Measurements from ENCODE around the gene RIN3.

RIN3 gene

GRCh38 chr14:92582706-92583452 lies 69.3 kb downstream of the RIN3 start:
- DNase-seq = no peak

GRCh38 chr14:92584220-92584619 lies 70.6 kb downstream of the RIN3 start:
- no peak for DNase-seq

- DNase-seq = no peak
Observed at GRCh38 chr14:92584816-92585215, 71.2 kb downstream of the RIN3 start.

GRCh38 chr14:92585981-92586937 lies 72.7 kb downstream of the RIN3 start:
- DNase-seq = no peak

- DNase-seq = no peak
Observed at GRCh38 chr14:92586963-92587699, 73.5 kb downstream of the RIN3 start.

GRCh38 chr14:92587700-92588085 lies 74.1 kb downstream of the RIN3 start:
- DNase-seq = no peak

DNA sequence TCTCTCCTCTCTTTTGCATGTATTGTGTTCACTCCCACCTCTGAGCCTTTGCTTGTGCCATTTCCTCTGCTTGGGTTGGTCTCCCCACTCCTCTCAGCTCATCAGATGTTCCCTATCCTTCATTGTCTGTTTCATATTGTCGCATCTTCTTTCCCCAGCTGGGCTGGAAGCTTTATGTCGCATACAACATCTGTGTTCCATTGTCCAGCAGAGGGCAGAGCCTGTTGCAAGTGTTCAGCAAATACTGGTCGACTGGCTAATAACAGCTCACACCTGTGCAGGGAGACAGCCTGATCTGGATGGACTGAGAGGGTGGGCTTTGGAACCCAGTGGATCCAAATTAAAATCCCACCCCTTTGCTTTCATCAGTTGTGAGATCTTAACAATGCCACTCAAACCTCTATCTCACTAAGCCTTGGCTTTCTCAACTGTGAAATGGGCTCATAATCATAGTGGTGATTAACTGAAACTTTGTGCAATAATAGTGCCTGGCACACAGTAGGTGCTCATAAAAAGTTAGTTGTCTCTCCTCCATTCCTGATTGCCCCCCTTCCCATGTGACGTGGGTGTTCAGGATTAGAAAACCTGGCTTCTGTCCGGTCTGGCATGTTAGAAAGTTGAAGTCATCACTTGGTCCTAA lies 75.8 kb downstream of the RIN3 start:
- DNase-seq = no peak

DNA sequence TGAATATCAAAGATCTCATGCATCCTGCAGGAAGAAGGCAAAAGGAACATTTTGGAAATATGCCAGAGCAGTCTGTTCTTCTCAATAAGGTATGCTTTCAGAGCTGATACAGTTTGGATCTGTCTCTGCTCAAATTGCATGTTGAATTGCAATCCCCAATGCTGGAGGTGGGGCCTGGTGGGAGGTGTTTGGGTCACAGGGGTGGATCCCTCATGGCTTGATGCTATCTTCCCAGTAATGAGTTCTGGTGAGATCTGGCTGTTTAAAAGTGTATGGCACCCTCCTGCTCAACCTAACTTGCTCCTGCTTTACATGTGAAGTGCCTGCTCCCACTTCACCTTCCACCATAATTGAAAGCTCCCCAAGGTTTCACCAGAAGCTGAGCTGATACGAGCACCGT lies 76.6 kb downstream of the RIN3 start:
- DNase-seq = no peak

GRCh38 chr14:92590941-92591340 lies 77.4 kb downstream of the RIN3 start:
- no peak for DNase-seq

DNA sequence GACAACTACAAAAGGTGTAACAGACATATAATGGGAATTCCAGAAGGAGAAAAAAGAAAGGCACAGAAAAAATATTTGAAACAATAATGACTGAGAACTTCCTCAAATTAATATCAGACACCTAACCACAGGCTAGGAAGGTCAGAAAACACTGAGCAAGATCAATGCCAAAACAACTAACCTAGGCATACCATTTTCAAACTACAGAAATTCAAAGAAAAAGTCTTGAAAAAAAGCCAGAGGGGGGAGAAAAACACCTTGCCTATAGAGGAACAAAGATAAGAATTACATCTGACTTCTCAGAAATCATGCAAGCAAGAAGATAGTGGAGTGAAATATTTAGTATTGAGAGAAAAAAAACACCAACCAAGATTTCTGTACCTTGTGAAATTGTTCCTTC lies 77.8 kb downstream of the RIN3 start:
- DNase-seq = no peak

DNA sequence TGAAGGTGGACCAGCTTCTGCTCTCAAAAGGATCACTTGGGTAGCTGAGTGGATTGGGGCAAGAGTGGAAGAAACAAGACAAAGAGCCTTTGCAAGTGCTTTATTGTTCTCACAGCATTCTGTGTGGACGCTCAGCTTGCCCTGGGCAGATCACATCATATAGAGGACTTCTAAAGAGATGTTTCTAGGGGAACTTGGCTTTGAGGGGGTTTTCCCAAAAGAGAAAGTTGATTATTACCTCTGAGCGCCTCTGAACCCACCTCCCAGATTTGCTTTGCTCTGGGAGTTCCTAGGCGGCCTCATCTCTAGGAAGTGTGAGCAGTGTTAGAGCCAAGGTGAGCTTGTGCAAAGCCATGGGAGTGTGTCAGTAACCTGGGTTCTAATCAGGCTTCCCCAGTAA lies 81.7 kb downstream of the RIN3 start:
- no peak for DNase-seq

GRCh38 chr14:92596331-92596907 lies 82.8 kb downstream of the RIN3 start:
- DNase-seq = no peak

GRCh38 chr14:92597906-92598905 lies 84.6 kb downstream of the RIN3 start:
- DNase-seq = no peak

GRCh38 chr14:92599811-92600210 lies 86.2 kb downstream of the RIN3 start:
- DNase-seq = no peak

DNA sequence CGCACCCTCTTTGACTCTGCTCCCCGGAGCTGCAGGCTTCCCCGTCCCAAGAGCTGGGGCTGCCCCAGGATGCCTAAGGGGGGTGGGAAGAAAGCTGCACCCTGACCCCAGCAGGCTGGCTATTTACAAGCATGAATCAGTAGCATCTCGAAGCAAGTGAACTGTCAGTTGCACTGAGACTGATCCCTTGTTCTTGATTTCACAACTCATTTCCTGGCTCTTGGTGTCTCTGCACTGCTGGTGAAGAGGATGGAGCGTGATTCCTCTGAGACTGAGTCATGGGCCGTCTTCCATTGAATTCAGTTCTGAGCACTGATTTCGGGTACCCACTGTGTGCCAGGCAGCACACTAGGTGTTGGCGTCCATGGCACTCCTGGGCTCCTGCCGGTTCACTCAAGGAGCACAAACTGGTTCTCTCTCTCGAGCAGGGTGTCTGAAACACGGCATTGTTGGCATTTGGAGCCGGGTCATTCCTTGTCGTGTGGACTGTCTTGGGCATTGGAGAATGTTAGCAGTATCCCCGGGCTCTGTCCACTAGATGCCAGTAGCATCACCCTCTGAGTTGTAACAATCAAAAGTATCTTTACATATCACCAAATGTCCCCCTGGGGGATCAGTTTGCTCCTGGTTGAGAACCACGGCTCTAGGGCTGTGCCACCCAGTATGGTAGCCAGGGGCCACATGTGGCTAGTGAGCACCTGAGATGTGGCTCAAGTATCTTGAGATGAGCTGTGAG lies 86.9 kb downstream of the RIN3 start:
- DNase-seq = no peak

DNA sequence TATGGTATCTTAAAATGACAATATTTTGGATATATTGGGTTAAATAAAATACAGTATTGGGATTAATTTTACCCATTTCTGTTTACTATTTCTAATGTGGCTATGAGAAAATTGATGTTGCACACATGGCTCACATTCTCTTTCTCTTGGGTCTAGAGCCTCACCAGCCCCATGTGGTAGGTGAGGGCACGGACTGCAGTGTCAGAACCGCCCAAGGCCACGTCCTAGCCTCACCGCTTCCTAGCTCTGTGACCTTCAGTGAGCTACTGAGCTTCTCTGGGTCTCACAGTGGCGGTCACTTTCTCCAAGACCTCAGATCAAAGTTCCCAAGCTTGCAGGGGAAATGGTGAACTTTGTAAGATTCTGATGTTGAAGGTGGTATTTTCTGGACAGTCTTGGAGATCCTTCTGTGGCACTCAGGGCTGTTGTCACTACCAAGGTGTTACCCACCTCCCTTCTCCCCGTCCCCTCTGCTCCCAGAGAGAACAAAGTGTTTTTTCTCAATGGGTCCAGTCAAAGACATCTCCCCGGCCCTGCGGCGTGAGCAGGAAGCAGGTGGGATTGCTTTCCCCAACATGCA lies 87.6 kb downstream of the RIN3 start:
- no peak for DNase-seq

DNA sequence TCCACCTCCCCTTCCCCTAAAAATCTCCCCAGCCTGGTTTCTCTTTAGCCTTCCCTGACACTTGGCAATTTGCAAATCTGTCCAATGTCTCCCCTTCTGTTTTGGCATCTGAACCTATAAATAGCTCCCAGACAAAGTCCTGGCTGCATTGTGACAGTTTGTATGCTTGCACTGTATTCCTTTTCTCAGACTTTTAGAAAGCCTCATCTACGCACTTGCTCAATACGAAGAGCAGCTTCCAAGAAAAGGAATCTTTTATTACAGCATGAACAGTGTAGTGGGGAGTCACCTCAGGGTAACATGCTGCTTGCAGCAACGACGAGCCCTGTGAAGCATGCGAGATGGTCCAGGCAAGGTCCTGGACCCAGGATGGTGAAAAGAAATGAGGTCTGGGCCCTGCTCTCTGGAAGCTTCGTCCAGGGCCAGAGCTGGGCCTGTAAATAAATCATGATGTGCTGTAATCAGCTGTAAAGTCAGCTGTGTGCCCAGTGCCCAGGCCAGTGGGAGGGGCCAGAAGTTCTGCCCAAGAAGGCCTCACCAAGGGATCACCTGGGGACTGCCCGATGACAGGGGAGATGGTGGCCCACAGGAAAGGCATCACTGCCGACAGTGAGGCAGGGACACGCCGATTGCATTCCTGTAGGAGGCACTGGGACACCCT lies 88.3 kb downstream of the RIN3 start:
- DNase-seq = no peak

- peak; percentile 18 for DNase-seq
Observed at GRCh38 chr14:92603309-92604242, 90.0 kb downstream of the RIN3 start.

Data from DMS153 (cell line).